OCI-LY7 (cell line): ENCODE measurements around the gene VPS8. TPM values are rescaled to one million over a fixed set of nuclear protein-coding genes. Genes with fewer than 3 reads are reported as not detected.

Source experiments
- BruUV-seq: library from RNA; stranded (reverse); fragments of 400-500 nt; replicated peaks from 2 replicates; lab custom pipeline; 2021; lab: Mats Ljungman, UMichigan
- CTCF ChIA-PET: fragments of 300-600 bp; sonication (Branson Sonifier 250); formaldehyde crosslinking; loops from one replicate; lab custom pipeline; 2022; ENCODE audit warnings: antibody characterized with exemption; ENCODE audit not compliant: unreplicated experiment; lab: Charles Lee
- POLR2A ChIA-PET: fragments of 300-600 bp; sonication (Branson Sonifier 250); formaldehyde crosslinking; loops from one replicate; lab custom pipeline; 2022; ENCODE audit warnings: antibody characterized with exemption; lab: Charles Lee
- DNase-seq: peaks from one replicate; pipeline ENCODE4 v3.0.0-alpha.2; 2015; ENCODE audit warnings: low spot score
- H2AFZ ChIP-seq: fragments of 200-600 bp; sonication (generic), shearing (Covaris generic); 2 replicates; pipeline ENCODE4 v1.6.1; 2014; ENCODE audit warnings: mild to moderate bottlenecking, antibody characterized with exemption, low read length, moderate library complexity
- H3K27ac ChIP-seq: fragments of 200-600 bp; sonication (generic); 2 replicates; pipeline ENCODE4 v1.5.1; 2014; ENCODE audit warnings: mixed run types, low read depth, mild to moderate bottlenecking, moderate library complexity, low read length, inconsistent platforms; ENCODE audit not compliant: poor library complexity, severe bottlenecking
- H3K36me3 ChIP-seq: fragments of 200-600 bp; sonication (generic); 2 replicates; pipeline ENCODE4 v1.6.1; 2014; ENCODE audit warnings: mild to moderate bottlenecking, antibody characterized with exemption, low read length, moderate library complexity, mixed read lengths; ENCODE audit not compliant: insufficient read depth
- H3K4me1 ChIP-seq: fragments of 200-600 bp; sonication (generic); 2 replicates; pipeline ENCODE4 v1.5.1; 2014; ENCODE audit warnings: mild to moderate bottlenecking, low read length; ENCODE audit not compliant: insufficient read depth, poor library complexity, severe bottlenecking
- H3K4me2 ChIP-seq: fragments of 200-600 bp; sonication (generic); 2 replicates; pipeline ENCODE4 v1.6.1; 2014; ENCODE audit warnings: mild to moderate bottlenecking, low read length
- H3K4me3 ChIP-seq: fragments of 200-600 bp; sonication (generic); 2 replicates; pipeline ENCODE4 v1.5.1; 2014; ENCODE audit warnings: mild to moderate bottlenecking, low read depth, low read length; ENCODE audit not compliant: poor library complexity, severe bottlenecking
- H3K79me2 ChIP-seq: fragments of 200-600 bp; sonication (generic); 2 replicates; pipeline ENCODE4 v1.6.1; 2016; ENCODE audit warnings: low read depth, mild to moderate bottlenecking, low read length, moderate library complexity, mixed read lengths; ENCODE audit not compliant: insufficient read depth
- H3K9me2 ChIP-seq: fragments of 200-600 bp; sonication (generic); 2 replicates; pipeline ENCODE4 v1.6.1; 2016; ENCODE audit warnings: mild to moderate bottlenecking, low read length, mixed read lengths; ENCODE audit not compliant: insufficient read depth
- H3K9me3 ChIP-seq: fragments of 200-600 bp; sonication (generic); 2 replicates; pipeline ENCODE4 v1.6.1; 2014; ENCODE audit warnings: mild to moderate bottlenecking, mixed run types, low read length, mixed read lengths
- H4K20me1 ChIP-seq: fragments of 200-600 bp; sonication (generic); 2 replicates; pipeline ENCODE4 v1.6.1; 2014; ENCODE audit warnings: mild to moderate bottlenecking, antibody characterized with exemption, low read length, moderate library complexity, mixed read lengths; ENCODE audit not compliant: insufficient read depth
- EZH2phosphoT487 ChIP-seq: fragments of 200-600 bp; sonication (generic); IDR thresholded peaks from 2 replicates; pipeline ENCODE4 v1.6.1; 2018; ENCODE audit warnings: low read depth, borderline replicate concordance, mild to moderate bottlenecking, mixed run types, antibody characterized with exemption, low read length, moderate library complexity, mixed read lengths
- intact Hi-C: fragments of 100-400 bp; cut with micrococcal nuclease; formaldehyde crosslinking; loops from one replicate; pipeline ENCODE4 v1.10.0; 2022; ENCODE audit not compliant: unreplicated experiment
- total RNA-seq, 2 experiments: library from RNA; depleted of rRNA in 1 of 2; stranded (reverse); fragments of >200 nt in 1 of 2; shearing (Covaris generic) in 1 of 2; gene quantifications; 2 replicates each; pipeline ENCODE4 v1.2.3, GENCODE V29; 2014 to 2022
- TF ChIP-seq, protein P1 (sequence below): fragments of 200-600 bp; sonication (generic); conservative IDR thresholded peaks from 2 replicates; pipeline ENCODE4 v1.5.1; 2014; ENCODE audit warnings: mild to moderate bottlenecking, antibody characterized with exemption, low read length, moderate library complexity, mixed read lengths

Gene VPS8
- total RNA-seq, 2 experiments from 2014 or later, result 33.5 to 44.9 TPM

DNA sequence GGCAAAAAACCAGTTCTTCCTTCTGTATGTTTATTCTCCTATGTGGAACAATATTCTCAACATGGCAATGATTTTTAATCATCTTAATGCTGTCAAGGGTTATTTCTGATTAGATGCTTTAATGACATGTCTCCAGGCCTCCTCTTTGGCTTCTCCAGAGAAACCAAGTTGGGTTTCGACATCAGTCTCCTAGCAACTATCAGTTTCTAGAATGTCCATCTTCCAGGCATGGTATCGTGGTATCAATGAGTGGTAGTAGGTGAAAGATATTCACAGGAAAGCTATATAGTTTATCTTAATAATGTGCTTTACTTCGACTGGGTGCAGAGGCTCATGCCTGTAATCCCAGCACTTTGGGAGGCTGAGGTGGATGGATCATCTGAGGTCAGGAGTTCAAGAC is 212.4 kb downstream of the VPS8 start:
- POLR2A ChIA-PET, result no interaction called here
- no TSS peak for BruUV-seq
- no peaks in the 10 kb centered on the region for H3K36me3 ChIP-seq
- TF ChIP-seq EZH2phosphoT487, result no peak
- TF ChIP-seq, protein P1, sequence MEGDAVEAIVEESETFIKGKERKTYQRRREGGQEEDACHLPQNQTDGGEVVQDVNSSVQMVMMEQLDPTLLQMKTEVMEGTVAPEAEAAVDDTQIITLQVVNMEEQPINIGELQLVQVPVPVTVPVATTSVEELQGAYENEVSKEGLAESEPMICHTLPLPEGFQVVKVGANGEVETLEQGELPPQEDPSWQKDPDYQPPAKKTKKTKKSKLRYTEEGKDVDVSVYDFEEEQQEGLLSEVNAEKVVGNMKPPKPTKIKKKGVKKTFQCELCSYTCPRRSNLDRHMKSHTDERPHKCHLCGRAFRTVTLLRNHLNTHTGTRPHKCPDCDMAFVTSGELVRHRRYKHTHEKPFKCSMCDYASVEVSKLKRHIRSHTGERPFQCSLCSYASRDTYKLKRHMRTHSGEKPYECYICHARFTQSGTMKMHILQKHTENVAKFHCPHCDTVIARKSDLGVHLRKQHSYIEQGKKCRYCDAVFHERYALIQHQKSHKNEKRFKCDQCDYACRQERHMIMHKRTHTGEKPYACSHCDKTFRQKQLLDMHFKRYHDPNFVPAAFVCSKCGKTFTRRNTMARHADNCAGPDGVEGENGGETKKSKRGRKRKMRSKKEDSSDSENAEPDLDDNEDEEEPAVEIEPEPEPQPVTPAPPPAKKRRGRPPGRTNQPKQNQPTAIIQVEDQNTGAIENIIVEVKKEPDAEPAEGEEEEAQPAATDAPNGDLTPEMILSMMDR, result no peak
- DNase-seq, result no peak
- CTCF ChIA-PET, result no interaction called here
- H3K4me1 ChIP-seq, result no peaks in the 10 kb centered on the region
- H3K79me2 ChIP-seq, result no peaks in the 10 kb centered on the region
- H3K27ac ChIP-seq, result no peak overlapping the region
- H3K9me3 ChIP-seq, result no peaks in the 10 kb centered on the region
- H2AFZ ChIP-seq, result no peak overlapping the region
- H3K4me3 ChIP-seq, result no peak overlapping the region
- intact Hi-C loops, result no loop called here
- no peak overlapping the region for H3K4me2 ChIP-seq
- H4K20me1 ChIP-seq, result no peaks in the 10 kb centered on the region
- no peaks in the 10 kb centered on the region for H3K9me2 ChIP-seq

DNA sequence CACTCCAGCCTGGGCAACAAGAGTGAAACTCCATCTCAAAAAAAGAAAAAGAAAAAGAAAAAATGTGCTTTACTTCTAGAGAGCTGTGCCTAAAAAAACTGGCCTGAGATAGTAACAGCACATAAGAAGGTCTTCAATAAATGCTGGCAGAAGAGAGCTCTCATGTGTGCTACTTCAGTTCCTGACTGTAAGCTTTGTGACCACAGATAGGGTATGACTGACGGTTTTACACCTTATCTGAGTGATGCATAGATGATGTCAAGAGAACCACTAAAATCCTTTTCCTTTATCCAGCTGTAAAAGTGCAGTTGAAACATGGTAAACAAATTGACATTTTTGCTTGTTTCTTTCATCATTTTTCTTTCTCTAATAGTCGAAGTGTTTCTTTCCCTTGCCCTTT is 213.0 kb downstream of the VPS8 start:
- H3K79me2 ChIP-seq, result no peaks in the 10 kb centered on the region
- no peaks in the 10 kb centered on the region for H4K20me1 ChIP-seq
- intact Hi-C loops, result no loop called here
- H3K4me2 ChIP-seq, result no peak overlapping the region
- H2AFZ ChIP-seq, result no peak overlapping the region
- no peaks in the 10 kb centered on the region for H3K36me3 ChIP-seq
- H3K9me2 ChIP-seq, result no peaks in the 10 kb centered on the region
- no peaks in the 10 kb centered on the region for H3K9me3 ChIP-seq
- no peaks in the 10 kb centered on the region for H3K4me1 ChIP-seq
- no peak overlapping the region for H3K27ac ChIP-seq
- TF ChIP-seq EZH2phosphoT487, result no peak
- TF ChIP-seq, protein P1, result no peak
- DNase-seq, result no peak
- H3K4me3 ChIP-seq, result no peak overlapping the region
- CTCF ChIA-PET, result no interaction called here
- POLR2A ChIA-PET, result interaction anchor here (0.5 to 0.9 kb wide), 2 partner anchors 10 to 811 kb away, joined by 3 read pairs; no protein-coding TSS in a partner anchor
- BruUV-seq, result no TSS peak

DNA sequence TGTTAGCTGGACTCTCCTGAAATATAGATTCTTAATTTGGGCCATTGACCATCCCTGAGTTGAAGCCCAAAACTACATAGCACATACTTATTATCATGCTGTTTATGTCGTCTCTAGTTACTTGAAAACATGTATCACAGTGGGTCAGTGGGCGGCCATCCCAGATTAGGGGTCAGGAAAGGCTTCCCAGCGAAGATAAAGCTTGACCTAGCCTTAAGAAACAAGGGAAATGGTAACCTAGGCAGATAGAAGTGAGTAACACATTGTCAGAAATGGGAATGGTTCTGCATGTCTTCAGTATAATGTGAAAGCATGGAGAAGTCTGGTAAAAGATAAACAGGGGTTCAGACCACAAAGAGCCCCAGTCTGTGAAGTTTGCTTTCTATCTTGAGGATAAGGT is 216.2 kb downstream of the VPS8 start:
- DNase-seq, result no peak
- Histone ChIP-seq H2AFZ (no peak overlapping the region), H3K4me1 (no peaks in the 10 kb centered on the region), H3K36me3 (no peaks in the 10 kb centered on the region), H4K20me1 (no peaks in the 10 kb centered on the region), H3K27ac (no peak overlapping the region), H3K79me2 (no peaks in the 10 kb centered on the region), H3K9me2 (no peaks in the 10 kb centered on the region), H3K9me3 (no peaks in the 10 kb centered on the region), H3K4me3 (no peak overlapping the region), H3K4me2 (no peak overlapping the region)
- intact Hi-C loops, result no loop called here
- TF ChIP-seq, protein P1, result no peak
- TF ChIP-seq EZH2phosphoT487, result no peak
- CTCF ChIA-PET, result no interaction called here
- no TSS peak for BruUV-seq
- POLR2A ChIA-PET, result no interaction called here
